NCI-H128 (cell line): ENCODE measurements around the gene ACTR8.
"Not testable (repeated sequence)": the region's sequence is repeated elsewhere in the genome, so short reads cannot be mapped to it uniquely, and the experiment has no call there.

Source experiments
- DNase-seq: peaks from one replicate; lab custom pipeline; 2025; ENCODE audit not compliant: unreplicated experiment; lab: John Stamatoyannopoulos, UW

ACTR8 gene, protein sequence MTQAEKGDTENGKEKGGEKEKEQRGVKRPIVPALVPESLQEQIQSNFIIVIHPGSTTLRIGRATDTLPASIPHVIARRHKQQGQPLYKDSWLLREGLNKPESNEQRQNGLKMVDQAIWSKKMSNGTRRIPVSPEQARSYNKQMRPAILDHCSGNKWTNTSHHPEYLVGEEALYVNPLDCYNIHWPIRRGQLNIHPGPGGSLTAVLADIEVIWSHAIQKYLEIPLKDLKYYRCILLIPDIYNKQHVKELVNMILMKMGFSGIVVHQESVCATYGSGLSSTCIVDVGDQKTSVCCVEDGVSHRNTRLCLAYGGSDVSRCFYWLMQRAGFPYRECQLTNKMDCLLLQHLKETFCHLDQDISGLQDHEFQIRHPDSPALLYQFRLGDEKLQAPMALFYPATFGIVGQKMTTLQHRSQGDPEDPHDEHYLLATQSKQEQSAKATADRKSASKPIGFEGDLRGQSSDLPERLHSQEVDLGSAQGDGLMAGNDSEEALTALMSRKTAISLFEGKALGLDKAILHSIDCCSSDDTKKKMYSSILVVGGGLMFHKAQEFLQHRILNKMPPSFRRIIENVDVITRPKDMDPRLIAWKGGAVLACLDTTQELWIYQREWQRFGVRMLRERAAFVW

DNA sequence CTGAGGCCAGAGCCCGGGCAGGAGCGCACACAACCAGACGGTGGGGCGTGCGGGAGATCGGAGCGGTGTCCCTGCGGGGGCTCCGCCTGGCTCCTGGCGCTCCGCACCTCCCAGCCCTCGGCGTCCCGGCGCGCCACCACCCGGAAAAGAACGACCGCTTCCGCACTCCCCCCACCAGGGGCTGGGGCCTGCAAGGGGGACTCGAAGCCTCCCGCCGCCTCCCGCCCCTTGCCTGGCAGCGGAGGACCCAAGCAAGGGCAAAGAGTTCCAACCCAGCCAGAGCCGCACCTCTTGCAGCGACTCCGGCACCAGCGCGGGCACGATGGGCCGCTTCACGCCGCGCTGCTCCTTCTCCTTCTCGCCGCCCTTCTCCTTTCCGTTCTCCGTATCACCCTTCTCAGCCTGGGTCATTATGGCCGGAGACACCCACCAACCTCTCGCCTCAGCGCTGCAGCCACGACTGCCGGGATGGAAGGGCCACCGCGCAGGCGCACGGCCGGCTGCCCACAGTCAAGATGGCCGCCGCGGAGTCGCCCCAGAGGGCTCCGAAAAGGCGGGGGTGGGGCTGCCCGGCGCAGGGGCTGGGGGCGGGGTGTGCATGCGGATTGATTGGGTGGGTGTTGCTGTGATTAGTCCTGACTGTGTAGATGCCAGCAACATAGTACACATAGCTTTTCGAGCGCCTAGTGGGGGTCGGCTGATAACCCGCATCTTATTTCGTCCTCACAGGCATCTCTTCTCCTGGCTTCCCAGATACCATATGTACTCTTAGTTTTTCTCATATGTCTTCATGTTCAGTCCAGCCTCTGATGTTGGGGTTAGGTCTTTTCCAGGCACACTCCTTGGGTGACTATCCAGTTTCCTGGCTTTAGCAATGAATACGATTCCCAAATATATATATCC lies at the start of gene ACTR8:
Gene ACTR8 (minus strand): TSS at position 462 of the 903 bp plus-strand sequence. CDS start 51 bp downstream, at position 411.
- DNase-seq, result peak; percentile 35

DNA sequence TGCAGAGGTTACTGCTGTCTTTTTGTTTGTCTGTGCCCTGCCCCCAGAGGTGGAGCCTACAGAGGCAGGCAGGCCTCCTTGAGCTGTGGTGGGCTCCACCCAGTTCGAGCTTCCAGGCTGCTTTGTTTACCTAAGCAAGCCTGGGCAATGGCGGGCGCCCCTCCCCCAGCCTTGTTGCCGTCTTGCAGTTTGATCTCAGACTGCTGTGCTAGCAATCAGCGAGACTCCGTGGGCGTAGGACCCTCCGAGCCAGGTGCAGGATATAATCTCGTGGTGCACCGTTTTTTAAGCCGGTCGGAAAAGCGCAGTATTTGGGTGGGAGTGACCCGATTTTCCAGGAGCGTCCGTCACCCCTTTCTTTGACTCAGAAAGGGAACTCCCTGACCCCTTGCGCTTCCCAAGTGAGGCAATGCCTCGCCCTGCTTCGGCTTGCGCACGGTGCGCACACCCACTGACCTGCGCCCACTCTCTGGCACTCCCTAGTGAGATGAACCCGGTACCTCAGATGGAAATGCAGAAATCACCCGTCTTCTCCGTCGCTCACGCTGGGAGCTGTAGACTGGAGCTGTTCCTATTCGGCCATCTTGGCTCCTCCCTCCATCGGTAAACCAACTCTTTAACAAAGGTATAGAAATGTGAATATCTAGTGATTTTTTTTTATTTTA lies 45.4 kb upstream of the ACTR8 start:
- not testable (repeated sequence) for DNase-seq

DNA sequence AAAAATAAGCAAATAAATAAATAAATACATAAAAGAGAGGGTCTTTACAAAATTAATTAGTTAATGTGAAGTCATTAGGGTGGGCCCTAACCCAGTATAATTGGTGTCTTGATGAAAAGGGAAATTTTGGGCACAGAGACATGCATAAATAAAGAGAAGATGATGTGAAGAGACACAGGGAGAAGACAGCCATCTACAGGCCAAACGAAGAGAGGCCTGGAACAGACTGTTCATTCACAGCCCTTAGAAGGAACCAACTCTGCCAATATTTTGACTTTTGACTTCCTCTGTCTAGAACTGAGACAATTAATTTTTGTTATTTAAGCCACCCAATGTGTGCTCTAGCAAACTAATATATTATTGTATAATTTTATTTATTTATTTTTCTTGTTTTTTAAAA lies 39.3 kb upstream of the ACTR8 start:
- DNase-seq, result no peak

DNA sequence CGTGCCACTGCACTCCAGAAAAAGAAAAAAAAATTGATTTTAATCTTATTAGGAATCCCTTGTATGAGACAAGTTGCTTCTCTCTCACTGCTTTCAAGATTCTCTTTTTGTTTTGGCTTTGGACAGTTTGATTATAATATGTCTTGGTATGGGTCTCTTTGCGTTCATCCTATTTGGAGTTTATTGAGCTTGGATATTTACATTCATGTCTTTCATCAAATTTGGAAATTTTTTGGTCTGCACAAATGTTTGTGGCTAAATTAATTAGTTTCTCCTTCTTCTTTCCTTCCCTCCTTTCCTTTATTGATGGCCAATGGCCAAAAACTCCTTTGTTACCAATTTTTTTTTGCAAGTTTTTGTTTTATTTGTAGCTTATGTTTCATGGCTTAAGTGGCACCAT lies 37.8 kb upstream of the ACTR8 start:
- DNase-seq, result no peak

DNA sequence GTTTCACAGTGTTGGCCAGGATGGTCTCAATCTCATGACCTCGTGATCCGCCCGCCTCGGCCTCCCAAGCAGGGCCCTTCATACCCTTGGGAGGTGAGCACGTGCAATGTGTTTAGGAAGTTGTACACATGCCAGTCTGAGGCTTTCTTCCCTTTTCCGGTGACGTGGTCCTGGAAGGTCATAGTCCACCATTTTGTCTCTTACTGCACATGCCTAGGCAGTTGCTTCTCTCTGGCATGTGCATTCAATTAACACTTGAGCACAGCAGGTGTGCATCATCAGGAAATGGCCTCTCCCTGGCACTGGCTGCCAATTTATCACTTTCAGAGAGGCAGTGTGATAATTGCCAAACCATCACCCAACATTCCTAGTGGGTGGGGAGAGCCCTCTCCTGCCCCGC lies 31.4 kb upstream of the ACTR8 start:
- DNase-seq, result no peak

DNA sequence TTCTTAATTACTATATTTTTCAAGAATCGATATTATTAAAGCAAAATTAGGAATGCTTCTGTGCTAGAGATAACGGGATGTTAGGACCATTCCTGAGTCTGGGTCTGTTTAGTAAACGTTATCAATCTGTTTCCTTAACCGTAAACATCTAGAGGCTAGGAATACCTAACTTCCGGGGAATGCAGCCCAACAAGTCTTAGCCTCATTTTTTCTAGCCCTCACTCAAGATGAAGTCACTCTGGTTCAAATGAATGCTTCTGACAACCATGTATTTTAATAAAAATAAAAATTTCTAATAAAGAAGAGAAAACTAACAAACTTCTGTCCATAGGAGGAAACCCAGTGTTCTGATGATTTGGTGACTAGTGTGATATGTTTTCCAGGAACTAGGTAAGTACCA lies 20.8 kb upstream of the ACTR8 start:
- DNase-seq, result no peak

DNA sequence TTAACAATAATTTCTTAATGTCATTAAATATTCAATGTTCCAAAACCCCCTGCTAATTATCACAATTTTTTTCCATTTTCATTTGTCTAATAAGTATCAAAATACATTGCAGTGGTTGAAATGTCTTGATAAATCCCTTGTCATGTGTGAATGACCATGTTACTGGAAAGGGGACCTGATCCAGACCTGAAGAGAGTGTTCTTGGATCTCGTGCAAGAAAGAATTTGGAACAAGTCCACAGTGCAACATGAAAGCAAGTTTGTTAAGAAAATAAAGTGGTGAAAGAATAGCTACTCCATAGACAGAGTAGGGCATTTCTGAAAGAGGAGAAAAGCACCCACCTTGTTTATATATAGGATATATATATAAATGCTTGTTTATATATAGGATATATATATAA lies 20.1 kb upstream of the ACTR8 start:
- DNase-seq, result no peak

DNA sequence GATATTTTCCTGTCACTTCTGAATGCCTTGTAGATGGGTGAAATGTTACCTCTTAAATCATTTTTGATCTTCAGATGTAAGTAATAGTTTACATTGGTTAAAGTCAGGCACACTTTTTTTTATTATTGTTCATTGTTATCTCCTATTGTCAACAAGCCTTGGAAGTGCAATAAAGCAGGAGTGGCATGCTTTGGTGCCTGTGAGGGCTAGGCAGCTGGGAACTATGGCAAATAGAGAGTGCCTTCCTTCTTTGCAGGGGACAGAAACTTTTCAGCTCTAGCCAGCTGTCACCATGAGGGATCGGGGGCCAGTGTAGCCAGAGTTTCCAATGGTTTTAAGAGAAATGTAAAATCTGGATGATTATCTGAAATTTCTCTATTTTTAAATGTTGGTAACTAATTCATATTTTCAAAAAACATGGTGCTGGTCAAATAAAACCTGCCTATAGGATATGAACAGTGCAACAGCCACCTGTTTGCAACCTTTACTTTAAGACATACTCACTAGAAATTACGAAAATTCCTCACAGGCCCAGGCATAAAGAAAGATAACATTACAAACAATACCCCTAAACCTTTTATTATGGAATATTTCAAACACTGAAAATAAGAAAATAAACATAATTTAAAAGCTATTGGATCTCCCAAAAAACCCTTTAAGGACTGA lies 18.8 kb upstream of the ACTR8 start:
- DNase-seq, result no peak

DNA sequence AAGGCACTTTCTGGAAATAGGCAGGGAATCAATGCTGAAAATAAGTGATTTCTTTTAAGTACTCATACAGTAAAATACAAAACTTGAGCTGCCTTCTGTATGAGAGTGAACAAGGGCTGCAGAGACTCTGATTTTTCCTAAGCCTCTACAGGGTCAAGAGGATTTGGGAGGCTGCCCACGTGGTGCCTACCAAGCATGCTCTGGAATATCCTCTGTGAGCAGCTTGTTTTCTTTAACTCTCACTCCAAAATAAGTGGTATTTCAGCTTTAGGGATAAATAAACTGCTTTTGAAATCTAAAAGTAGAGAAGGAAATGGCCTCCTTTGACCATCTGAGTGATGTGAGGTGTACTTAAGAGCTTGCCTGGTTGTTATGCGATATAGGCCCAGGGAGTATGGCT lies 17.8 kb upstream of the ACTR8 start:
- DNase-seq, result no peak

DNA sequence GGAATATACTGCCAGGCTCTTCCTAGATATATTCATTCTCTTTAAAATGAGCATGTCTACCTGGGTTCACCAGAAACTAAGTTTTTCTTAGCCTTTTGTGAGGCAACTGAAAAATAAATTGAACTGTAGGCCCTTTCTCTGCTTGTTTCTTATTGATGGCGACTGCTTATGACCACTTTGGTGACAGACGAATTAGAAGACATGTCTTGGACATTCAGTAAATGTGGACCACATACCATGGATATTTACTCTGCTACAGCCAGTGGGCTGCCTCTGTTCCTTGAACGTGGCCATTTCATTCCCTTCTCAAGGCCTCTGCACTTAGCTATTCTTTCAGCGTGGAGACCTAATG lies 10.3 kb upstream of the ACTR8 start:
- DNase-seq, result no peak

DNA sequence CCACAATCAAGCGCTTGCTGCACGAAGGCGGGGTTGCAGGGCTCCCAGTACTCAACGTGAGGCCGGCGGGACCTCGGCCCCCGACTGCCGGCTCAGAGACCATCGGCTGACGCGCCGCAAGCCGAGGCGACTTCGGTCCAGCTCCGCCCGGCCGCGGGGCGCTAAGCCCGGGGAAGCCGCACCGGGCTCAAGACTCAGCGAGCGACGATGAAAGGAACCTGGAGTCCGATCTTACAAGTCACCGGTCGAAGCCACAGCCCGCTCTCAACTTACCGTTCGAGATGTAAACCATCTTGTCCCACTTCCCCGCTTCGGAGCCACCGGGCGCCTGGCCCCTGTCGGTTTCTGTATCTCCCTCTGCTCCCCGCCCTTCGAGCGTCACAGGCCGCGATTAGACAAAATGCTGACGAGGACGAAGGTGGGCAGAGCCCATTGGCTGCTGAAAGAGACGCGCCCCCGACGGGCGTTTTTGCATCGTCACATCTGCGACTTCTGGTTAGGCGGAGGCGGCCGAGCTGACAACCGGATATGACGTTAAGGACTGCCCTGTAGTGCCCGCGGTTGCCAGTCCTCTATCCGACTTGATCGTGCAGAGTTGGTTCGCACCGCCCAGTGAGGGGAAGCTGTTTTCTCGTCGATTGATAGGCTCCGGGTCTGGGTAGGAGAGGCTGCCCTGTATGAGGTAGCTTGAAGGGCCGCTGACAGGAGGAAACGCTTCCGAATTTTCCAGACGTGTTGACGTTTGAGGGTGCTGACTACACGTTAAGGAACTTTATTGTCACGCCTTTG lies 9.7 kb upstream of the ACTR8 start, which contains the start of gene SELENOK:
Gene SELENOK (minus strand): TSS at position 363 of the 789 bp plus-strand sequence.
- DNase-seq, result peak; percentile 95

DNA sequence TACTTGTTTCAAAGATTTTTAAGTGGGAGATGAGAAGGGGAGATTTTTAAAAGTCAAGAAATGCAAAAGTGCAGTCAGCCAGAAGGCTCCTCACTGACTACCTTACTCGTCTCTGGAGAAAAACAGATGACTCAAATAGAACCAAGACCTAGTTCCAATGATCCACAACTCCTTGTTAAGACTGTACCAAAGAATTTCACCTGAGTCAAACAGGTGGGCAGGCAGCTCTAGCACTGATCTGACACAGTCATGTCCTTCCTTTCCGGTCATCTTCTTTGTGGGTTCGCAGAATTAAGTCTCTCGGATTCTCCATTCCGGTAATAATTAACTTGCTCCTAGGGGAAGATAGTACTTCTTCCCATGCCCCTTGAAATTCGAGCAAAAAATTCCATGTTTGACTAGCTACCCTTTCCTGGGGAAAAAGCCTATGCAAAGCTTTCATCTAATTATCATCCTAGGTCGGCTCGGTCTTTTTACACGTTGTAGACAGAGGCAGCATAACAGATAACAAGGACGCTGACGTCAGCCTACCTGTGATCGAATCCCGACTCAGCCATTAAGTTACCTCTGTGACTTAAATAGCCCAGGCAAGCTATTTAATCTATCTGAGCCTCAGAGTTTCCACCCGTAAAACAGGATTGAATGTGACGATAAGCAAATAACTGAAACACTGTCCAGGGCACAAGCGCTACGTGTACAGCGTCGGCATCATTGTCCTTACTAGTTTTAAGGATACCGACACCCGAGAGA lies 8.9 kb upstream of the ACTR8 start:
- no peak for DNase-seq

DNA sequence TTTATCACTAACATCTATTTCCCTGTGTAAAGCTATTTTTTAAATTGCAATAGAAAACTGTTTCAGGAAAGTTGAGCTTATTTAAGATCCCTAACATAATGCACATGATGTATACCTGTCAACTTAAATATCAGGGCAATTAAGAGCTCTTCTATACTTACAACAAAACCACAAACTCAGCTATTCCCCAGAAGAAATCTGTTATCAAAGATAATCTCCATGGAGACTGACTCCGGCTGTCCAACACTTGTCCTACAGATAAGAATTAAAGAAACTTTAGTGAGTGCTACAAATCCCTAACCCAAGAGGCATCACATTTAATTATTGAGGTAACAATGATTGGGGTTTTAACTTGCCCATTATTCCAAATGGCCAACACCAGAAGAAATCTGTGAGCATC lies 6.3 kb upstream of the ACTR8 start:
- no peak for DNase-seq

DNA sequence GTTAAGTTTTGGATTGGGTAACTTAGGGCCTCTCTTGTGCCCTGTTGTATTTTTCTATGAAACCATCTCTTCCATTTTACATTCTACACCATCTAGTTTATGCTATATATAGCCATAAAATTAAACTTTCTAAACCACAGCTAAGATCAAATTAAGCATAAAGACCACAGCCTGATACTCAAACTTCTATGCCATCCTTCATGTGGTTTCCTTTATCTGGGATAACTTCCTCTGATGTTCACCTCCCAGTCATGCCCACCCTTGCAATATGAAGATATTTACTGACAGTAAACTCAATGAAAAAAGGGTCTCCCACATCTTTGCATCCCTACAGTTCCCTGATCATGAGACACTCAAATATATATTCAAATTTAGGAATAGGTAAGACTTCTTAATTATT lies 5.5 kb upstream of the ACTR8 start:
- DNase-seq, result no peak

DNA sequence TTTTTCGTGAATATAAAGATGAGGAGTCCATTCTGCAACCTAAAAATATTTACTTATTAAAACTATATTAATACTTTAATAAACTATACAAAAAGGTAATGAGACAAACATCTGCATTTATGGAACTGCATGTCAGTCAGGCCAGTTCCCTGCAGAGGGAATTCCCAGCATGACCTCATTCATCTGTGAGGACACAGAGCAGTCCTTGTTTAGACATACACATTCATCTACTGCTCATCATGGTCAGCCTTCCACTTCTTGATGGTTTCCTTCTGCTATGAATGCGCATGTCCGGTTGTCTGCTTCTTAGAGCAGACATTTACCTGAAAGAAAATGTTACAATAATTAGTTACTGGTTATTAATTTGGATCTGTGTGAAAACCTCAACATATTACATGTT lies 3.3 kb upstream of the ACTR8 start:
- no peak for DNase-seq

DNA sequence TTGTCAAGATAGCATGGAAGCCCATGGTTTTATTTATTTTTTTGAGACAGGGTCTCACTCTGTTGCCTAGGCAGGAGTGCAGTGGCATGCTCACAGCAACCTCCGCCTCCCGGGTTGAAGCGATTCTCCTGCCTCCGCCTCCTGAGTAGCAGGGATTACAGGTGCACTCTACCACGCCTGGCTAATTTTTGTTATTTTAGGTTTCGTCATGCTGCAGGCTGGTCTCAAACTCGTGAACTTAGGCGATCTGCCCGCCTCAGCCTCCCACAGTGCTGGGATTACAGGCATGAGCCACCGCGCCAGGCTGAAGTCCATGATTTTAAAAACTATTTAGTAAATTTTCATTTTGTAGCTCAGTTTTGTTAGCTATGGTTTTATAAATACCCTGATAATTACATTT lies 2.7 kb upstream of the ACTR8 start:
- DNase-seq, result no peak

DNA sequence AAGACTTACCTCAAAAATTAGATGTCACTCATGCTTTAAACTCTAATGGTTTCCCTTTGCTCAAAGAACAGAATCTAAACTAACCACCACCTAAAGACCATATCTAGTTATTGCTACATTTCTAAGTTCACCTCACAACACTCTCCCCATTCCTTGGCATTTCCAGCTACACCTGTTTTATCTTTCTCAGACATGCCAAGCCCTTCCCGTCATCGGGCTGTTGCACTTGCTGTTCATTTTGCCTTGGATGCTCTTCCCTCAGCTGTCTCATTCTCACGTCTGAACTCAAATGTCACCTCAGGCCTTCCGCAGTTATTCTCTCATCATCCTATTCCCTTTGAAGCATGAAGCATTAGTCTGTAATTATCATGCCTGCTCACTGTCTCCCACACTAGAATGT lies 1.1 kb upstream of the ACTR8 start:
- DNase-seq, result no peak

DNA sequence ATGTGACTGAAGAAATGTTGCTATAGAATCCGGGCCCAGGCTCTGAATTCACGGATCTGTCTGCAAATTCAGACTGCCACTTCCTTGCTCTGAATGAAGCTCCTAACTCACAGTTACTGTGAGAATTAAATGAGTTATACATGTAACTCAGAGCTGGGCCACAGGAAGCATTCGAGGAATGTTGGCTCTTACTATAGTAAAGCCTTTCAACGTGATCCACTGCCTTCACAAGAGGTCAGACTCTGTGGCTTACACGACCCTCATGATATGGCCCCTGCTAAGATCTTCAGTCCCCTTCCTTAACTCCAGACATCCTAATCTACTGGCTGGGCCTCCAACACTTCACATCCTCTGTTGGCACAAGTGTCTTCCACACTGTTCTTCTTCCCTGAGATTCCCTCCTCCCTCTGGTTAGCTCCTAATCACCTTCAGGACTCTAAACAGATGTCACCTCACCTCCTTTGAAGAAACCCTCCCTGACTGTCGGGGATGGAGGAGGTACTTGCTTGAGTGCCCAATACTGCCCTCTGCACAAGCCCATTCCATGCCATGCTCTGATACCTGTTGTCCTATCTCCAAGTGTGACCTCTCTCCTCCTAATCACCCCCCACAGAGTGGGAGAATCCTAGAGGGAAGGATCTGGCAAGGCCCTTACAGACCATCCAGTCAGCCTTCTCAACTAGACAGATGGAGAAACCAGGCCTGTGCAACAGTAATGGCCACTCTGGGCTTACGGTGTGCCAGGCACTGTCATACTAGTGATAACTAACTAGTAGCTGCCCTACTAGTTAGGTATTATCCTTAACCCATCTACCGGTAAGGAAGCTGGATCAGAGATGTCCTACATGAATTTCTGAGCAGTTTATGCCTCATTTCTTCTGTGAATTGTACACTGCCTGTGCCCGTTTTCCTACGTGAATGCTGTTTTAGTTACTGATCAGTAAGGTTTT lies 1.3 kb downstream of the ACTR8 start:
- no peak for DNase-seq
